Measurements from ENCODE around the gene ATXN2.
"Not testable (repeated sequence)": the region's sequence is repeated elsewhere in the genome, so short reads cannot be mapped to it uniquely, and the experiment has no call there.

The ATXN2 gene

DNA sequence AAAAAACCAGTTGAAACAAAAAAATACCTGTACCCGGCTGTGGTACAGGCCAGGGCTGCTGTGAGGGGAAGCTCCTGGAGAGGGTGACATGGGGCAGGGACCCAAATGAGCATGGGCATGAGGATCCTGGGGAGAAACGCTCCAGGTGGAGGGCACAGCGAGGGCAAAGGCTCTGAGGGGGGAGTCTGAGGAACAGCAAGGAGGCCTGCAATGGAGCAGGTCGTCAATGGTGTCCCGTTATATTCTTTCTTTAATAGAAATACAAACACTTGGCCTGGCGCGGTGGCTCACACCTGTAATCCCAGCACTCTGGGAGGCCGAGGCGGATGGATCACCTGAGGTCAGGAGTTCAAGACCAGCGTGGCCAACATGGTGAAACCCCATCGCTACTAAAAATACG, 1.9 kb upstream of the ATXN2 start:
- not testable (repeated sequence) for DNase-seq (ENCODE audit: low read depth)

DNA sequence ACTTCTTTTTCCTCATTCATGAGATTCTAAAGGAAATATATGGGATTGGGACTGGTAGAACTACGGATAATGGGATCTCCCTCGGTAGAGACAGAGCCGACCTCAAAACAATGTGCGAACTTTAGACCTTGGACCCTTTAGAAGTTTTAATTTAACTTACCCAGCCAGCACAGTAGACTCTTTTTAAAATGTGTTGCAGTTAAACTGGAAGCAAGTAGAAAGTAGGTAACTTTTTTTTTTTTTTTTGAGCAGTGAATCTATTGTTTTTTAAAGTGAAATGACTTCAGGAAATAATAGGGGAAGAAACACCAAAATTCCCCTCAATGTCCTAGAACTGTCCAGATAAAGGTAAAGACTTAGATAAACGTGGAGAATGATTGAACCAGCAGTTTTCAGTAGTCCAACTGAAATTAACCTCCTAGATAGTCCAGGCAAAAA, 1.1 kb upstream of the ATXN2 start:
- DNase-seq (ENCODE audit: low read depth): no peak

DNA sequence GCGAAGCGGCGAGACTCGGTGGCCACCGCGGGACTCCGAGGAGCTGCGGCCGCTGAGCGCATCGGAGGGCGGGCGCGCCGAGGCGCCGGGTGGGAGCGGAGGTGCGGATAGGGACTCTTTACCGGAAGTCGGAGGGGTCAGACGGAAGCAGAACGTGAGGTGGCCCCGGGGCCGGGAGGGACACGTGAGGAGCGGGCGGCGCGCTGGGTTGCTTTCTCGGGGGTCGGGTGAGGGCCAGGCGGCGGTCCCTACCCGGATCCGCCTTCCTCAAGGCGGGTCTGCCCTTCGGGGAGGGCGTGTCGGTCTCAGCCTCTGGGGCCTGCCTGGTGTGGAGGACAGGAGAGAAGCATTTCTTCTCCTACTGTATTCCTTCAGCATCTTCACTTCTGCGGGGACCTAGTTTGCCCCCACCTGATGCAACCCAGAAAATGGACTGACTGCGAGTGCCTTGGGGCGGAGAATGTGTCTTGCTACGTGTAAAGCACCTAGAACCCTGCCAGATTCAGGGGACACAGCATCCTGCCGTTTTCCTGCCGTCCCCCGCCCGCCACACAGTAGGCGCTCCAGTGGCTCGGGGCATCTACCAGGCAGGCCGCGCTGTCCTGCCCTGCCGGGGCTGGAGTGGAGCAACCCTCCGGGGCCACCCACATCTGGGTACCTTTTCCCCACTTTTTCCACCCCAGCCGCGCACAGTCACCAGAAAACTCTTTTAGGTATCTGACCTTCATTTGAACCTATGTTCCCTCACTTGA, 514 bp upstream of the ATXN2 start:
- DNase-seq (ENCODE audit: low read depth): peak; percentile 65

- no peak for DNase-seq (ENCODE audit: low read depth)
Observed at GRCh38 chr12:111597831-111598636, 1.1 kb downstream of the ATXN2 start.

GRCh38 chr12:111596985-111597830, 1.9 kb downstream of the ATXN2 start:
- no peak for DNase-seq (ENCODE audit: low read depth)

DNA sequence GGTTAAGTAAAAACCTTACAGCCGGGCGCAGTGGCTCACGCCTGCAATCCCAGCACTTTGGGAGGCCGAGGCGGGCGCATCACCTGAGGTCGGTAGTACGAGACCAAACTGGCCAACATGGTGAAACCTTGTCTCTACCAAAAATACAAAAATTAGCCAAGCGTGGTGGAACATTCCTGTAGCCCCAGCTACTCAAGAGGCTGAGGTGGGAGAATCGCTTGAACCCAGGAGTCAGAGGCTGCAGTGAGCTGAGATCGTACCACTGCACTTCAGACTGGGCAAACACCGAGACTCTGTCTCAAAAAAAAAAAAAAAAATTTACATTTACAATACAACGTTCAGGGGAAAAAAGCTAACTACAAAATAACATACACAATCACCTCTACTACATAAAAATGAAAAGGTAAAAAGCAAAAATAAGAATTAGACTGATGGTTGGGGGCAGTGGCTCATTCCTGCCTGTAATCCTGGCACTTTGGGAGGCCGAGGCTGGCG, 3.7 kb downstream of the ATXN2 start:
- DNase-seq (ENCODE audit: low read depth): not testable (repeated sequence)

GRCh38 chr12:111591399-111592010, 7.6 kb downstream of the ATXN2 start:
- not testable (repeated sequence) for DNase-seq (ENCODE audit: low read depth)

GRCh38 chr12:111590552-111590951, 8.6 kb downstream of the ATXN2 start:
- DNase-seq (ENCODE audit: low read depth): no peak

DNA sequence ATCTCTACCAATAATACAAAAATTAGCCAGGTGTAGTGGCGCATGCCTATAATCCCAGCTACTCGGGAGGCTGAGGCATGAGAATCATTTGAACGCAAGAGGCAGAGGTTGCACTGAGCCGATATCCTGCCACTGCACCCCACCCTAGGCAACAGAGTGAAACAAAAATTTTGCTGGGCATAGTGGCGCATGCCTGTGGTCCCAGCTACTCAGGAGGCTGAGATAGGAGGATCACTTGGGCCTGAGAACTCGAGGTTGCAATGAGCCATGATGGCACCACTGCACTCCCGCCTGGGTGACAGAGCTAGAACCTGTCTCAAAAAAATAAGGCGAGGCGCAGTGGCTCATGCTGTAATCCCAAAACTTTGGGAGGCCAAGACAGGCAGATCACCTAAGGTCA, 9.5 kb downstream of the ATXN2 start:
- DNase-seq (ENCODE audit: low read depth): no peak

DNA sequence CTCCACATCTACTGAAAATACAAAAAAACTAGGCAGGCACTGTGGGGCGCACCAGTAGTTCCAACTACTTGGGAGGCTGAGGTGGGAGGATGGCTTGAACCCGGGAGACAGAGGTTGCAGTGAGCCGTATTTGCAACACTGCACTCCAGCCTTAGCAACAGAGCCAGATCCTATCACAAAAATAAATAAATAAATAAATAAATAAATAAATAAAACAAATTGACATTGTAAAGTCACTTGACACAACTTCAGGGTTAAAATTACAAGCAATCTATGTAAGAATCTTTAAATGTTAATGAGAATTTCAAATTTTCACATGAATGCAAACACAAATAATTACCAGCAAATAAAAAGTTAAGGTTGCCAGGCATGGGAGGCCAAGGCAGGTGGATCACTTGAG, 11.1 kb downstream of the ATXN2 start:
- no peak for DNase-seq (ENCODE audit: low read depth)

DNA sequence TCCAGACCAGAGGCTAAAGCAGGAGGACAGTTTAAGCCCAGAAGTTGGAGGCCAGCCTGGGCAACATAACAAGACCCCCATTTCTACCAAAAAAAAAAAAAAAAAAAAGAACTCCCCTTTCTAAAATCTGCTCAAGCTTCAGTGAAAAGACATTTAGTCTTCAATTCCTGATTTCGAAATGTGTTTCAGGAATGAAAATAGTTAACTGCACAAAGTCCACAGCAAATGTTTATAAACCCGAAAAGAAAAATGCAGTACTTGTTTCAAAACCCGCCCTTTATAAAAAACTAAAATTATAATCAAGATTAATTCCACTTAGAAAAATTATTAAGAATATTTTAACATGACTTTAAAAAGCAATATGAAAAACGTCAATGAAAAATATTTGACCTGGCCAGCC, 12.1 kb downstream of the ATXN2 start:
- no peak for DNase-seq (ENCODE audit: low read depth)

GRCh38 chr12:111585690-111586089, 13.4 kb downstream of the ATXN2 start:
- no peak for DNase-seq (ENCODE audit: low read depth)

DNA sequence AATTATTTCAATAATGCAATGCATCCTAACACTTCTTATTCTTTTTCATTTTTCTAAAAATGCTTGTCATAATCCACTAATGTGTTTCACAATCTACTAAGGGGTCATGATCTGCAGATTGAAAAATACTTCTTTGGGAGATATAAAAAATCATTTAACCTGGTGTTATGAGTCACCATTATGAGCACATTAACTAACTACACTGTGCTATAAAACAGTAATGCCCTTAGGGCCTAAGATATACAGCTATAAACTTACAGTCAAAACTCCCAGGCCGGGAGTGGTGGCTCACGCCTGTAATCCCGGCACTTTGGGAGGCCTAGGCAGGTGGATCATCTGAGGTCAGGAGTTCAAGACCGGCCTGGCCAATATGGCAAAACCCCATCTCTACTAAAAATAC, 14.2 kb downstream of the ATXN2 start:
- no peak for DNase-seq (ENCODE audit: low read depth)

DNA sequence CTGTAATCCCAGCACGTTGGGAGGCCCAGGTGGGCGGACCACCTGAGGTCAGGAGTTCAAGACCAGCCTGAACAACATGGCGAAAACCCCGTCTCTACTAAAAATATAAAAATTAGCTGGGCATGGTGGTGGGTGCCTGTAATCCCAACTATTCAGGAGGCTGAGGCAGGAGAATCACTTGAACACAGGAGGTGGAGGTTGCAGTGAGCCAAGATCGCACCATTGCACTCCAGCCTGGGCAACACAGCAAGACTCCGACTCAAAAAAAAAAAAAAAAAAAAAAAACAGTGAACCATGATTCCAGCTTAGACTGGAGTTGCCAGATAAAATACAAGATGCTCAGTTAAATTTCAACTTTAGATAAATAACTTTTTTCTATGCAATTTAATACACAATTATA, 15.6 kb downstream of the ATXN2 start:
- DNase-seq (ENCODE audit: low read depth): not testable (repeated sequence)

- no peak for DNase-seq (ENCODE audit: low read depth)
Observed at GRCh38 chr12:111582133-111582747, 16.9 kb downstream of the ATXN2 start.

DNA sequence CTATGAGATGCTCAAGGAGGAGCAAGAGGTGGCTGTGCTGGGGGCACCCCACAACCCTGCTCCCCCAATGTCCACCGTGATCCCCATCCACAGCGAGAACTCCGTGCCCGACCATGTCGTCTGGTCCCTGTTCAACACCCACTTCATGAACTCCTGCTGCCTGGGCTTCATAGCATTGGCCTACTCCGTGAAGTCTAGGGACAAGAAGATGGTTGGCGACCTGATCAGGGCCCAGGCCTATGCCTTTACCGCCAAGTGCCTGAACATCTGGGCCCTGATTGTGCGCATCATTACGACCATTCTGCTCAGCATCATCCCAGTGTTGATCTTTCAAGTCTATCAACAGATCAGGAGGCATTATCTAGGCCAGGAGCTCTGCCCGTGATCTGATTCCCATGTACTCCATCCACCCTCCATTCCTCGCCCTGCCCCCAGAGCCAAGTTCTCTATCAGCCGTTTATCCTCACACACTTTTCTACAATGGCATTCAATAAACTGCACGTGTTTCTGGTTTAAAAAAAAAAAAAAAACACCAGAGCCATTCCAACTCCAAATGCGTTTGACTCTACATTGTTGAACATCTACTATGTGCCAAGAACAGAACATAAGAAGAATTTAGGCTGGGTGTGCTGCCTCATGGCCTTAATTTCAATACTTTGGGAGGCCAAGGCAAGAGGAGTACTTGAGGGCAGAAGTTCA, 17.5 kb downstream of the ATXN2 start:
- no peak for DNase-seq (ENCODE audit: low read depth)

DNA sequence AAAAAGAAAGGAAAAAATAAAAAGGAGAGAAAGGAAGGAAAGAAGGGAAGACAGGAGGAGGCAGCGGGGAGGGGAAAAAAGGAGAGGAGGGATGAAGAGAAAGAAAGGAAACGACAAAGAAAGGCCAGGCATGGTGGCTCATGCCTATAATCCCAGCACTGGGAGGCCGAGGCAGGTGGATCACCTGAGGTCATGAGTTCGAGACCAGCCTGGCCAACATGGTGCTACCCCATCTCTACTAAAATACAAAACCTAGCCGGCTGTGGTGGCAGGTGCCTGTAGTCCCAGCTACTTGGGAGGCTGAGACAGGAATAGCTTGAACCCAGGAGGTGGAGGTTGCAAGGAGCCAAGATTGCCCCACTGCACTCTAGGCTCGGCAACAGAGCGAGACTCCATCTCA, 18.4 kb downstream of the ATXN2 start:
- DNase-seq (ENCODE audit: low read depth): no peak

- DNase-seq (ENCODE audit: low read depth): no peak
Observed at GRCh38 chr12:111580119-111580425, 19.0 kb downstream of the ATXN2 start.

DNA sequence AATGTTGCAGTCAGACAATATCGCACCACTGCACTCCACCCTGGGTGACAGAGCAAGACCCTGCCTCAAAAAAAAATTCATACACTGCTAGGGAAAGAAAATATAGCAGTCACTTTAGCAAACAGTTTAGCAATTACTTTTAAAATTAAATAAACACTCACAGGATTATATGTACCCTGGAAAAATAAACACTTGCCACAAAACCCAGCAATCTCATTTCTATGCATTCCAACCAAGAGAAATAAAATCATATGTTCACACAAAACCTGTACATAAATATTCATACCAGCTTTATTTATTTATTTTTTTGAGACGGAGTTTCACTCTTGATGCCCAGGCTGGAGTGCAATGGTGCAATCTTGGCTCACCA, 20.2 kb downstream of the ATXN2 start:
- DNase-seq (ENCODE audit: low read depth): no peak

DNA sequence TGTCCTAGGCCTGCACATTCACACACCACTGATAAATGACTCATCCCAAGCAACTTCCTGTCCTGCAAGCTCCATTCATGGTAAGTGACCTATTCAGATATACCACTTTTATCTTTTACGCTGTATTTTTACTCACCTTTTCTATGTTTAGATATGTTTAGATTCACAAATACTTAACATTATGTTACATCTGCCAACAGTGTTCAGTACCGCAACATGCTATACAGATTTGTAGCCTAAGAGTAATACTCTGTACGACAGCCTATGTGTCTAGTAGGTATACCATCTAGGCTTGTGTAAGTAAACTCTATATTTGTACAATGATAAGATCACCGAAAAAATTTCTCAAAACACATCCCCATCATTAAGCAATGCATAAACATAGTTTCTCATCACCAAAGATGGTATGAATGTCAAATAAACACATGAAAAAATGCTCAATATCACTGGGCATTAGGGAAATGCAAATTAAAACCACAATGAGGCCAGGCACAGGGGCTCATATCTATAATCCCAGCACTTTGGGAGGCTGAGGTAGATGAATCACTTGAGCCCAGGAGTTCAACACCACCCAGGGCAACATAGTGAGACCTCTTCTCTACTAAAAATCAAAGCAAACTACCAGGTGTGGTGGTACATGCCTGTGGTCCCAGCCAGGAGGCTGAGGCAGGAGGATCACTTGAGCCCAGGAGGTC, 20.7 kb downstream of the ATXN2 start:
- no peak for DNase-seq (ENCODE audit: low read depth)
